ENCODE measurements around the gene NRIP1. TPM values are rescaled to one million over a fixed set of nuclear protein-coding genes. Genes with fewer than 3 reads are reported as not detected.
"Not testable (repeated sequence)": the region's sequence is repeated elsewhere in the genome, so short reads cannot be mapped to it uniquely, and the experiment has no call there.

Gene NRIP1
- total RNA-seq, 2 donors from 2014 or later = 27.3 to 40.5 TPM

- intact Hi-C loops (cut with DNase I) = no loop called here
- DNase-seq (ENCODE audit: low spot score) = no peak
Measured at GRCh38 chr21:15050568-15051377, 14.0 kb downstream of the NRIP1 start.

GRCh38 chr21:15045017-15045416 lies 19.8 kb downstream of the NRIP1 start:
- DNase-seq (ENCODE audit: low spot score) = no peak
- intact Hi-C loops (cut with DNase I) = no loop called here

GRCh38 chr21:15042531-15042930 lies 22.3 kb downstream of the NRIP1 start:
- intact Hi-C loops (cut with DNase I) = no loop called here
- no peak for DNase-seq (ENCODE audit: low spot score)

- no peak for DNase-seq (ENCODE audit: low spot score)
- intact Hi-C loops (cut with DNase I) = no loop called here
Measured at GRCh38 chr21:15039607-15040299, 25.0 kb downstream of the NRIP1 start.

- intact Hi-C loops (cut with DNase I) = no loop called here
Measured at GRCh38 chr21:15037900-15038293, 26.9 kb downstream of the NRIP1 start.

GRCh38 chr21:15037095-15037899 lies 27.5 kb downstream of the NRIP1 start:
- intact Hi-C loops (cut with DNase I) = no loop called here

More at GRCh38 chr21:15037900-15038293, 26.9 kb downstream of the NRIP1 start:
- no peak for DNase-seq (ENCODE audit: low spot score)

GRCh38 chr21:15036189-15036588 lies 28.6 kb downstream of the NRIP1 start:
- no peak for DNase-seq (ENCODE audit: low spot score)
- intact Hi-C loops (cut with DNase I) = no loop called here

More at GRCh38 chr21:15037095-15037899, 27.5 kb downstream of the NRIP1 start:
- no peak for DNase-seq (ENCODE audit: low spot score)

- intact Hi-C loops (cut with DNase I) = no loop called here
- no peak for DNase-seq (ENCODE audit: low spot score)
Measured at GRCh38 chr21:15034126-15034853, 30.5 kb downstream of the NRIP1 start.

- no peak for DNase-seq (ENCODE audit: low spot score)
Measured at GRCh38 chr21:15031790-15032357, 32.9 kb downstream of the NRIP1 start.

GRCh38 chr21:15031362-15031761 lies 33.4 kb downstream of the NRIP1 start:
- DNase-seq (ENCODE audit: low spot score); intact Hi-C loops (cut with DNase I): not testable (repeated sequence)

More at GRCh38 chr21:15031790-15032357, 32.9 kb downstream of the NRIP1 start:
- intact Hi-C loops (cut with DNase I) = no loop called here

- intact Hi-C loops (cut with DNase I) = not testable (repeated sequence)
Measured at GRCh38 chr21:15030861-15031260, 33.9 kb downstream of the NRIP1 start.

GRCh38 chr21:15029077-15029476 lies 35.7 kb downstream of the NRIP1 start:
- no peak for DNase-seq (ENCODE audit: low spot score)
- intact Hi-C loops (cut with DNase I) = no loop called here

More at GRCh38 chr21:15030861-15031260, 33.9 kb downstream of the NRIP1 start:
- DNase-seq (ENCODE audit: low spot score) = not testable (repeated sequence)

- no peak for DNase-seq (ENCODE audit: low spot score)
- intact Hi-C loops (cut with DNase I) = no loop called here
Measured at GRCh38 chr21:15028186-15028585, 36.6 kb downstream of the NRIP1 start.

GRCh38 chr21:15027056-15027455 lies 37.7 kb downstream of the NRIP1 start:
- intact Hi-C loops (cut with DNase I) = no loop called here
- no peak for DNase-seq (ENCODE audit: low spot score)

- no peak for DNase-seq (ENCODE audit: low spot score)
- intact Hi-C loops (cut with DNase I) = no loop called here
Measured at GRCh38 chr21:15026370-15026769, 38.4 kb downstream of the NRIP1 start.

- intact Hi-C loops (cut with DNase I) = no loop called here
- no peak for DNase-seq (ENCODE audit: low spot score)
Measured at GRCh38 chr21:15023776-15024175, 41.0 kb downstream of the NRIP1 start.

GRCh38 chr21:15022608-15023261 lies 42.1 kb downstream of the NRIP1 start:
- DNase-seq (ENCODE audit: low spot score) = no peak
- intact Hi-C loops (cut with DNase I) = no loop called here

GRCh38 chr21:15020797-15021196 lies 44.0 kb downstream of the NRIP1 start:
- DNase-seq (ENCODE audit: low spot score) = no peak
- intact Hi-C loops (cut with DNase I) = no loop called here

Data from posterior vena cava (tissue), 2 donors.